ENCODE data around the gene SH3GL1.

Gene SH3GL1

DNA sequence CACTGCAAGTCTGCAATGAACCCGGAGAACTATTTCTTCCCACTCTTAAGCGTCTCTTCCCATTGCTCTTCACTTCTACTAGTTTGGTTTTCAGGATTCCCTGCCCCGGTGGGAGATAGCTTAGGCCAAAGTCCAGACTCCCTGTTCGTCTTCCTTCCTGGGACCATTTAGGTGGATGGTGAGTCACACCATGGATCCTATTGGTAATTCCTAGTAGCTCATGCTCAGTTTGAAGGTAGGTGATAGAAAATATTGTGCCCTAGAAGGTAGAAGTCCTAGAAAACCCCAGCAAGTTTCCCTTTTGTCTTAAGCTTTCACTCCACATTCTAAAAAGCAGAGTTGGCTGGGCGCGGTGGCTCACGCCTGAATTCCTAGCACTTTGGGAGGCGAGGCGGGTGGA is 15.9 kb upstream of the SH3GL1 start:
- DNase-seq (ENCODE audit: low read depth) = no peak

DNA sequence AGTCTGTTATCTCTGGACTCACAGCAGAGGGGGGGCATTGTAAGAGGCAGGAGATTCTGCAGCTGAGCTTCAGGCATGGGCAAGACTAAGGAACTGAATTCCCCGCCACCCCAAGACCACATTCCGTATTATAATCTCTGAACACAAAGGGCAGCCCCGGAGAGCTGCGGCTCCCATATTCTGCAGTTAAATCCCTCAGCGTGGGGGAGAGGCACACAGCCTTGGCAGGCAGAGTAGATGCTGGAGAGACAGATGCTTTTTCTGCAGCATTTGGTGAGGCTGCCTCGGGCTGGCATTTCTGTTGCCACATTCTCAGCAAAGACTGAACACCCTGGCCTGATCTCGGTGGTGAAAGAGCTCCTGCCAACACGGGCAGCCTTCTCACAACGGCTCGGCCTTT is 15.0 kb upstream of the SH3GL1 start:
- H3K4me3 ChIP-seq (ENCODE audit: low read length) = no peak overlapping the region
- no peak for DNase-seq (ENCODE audit: low read depth)
- TF ChIP-seq, protein P1, sequence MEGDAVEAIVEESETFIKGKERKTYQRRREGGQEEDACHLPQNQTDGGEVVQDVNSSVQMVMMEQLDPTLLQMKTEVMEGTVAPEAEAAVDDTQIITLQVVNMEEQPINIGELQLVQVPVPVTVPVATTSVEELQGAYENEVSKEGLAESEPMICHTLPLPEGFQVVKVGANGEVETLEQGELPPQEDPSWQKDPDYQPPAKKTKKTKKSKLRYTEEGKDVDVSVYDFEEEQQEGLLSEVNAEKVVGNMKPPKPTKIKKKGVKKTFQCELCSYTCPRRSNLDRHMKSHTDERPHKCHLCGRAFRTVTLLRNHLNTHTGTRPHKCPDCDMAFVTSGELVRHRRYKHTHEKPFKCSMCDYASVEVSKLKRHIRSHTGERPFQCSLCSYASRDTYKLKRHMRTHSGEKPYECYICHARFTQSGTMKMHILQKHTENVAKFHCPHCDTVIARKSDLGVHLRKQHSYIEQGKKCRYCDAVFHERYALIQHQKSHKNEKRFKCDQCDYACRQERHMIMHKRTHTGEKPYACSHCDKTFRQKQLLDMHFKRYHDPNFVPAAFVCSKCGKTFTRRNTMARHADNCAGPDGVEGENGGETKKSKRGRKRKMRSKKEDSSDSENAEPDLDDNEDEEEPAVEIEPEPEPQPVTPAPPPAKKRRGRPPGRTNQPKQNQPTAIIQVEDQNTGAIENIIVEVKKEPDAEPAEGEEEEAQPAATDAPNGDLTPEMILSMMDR (conservative IDR thresholded peaks at IDR 0.05; ENCODE audit: low read length) = no peak

More for the DNA sequence above, 15.9 kb upstream of the SH3GL1 start:
- no peak overlapping the region for H3K4me3 ChIP-seq (ENCODE audit: low read length)
- TF ChIP-seq, protein P1 (conservative IDR thresholded peaks at IDR 0.05; ENCODE audit: low read length) = no peak

DNA sequence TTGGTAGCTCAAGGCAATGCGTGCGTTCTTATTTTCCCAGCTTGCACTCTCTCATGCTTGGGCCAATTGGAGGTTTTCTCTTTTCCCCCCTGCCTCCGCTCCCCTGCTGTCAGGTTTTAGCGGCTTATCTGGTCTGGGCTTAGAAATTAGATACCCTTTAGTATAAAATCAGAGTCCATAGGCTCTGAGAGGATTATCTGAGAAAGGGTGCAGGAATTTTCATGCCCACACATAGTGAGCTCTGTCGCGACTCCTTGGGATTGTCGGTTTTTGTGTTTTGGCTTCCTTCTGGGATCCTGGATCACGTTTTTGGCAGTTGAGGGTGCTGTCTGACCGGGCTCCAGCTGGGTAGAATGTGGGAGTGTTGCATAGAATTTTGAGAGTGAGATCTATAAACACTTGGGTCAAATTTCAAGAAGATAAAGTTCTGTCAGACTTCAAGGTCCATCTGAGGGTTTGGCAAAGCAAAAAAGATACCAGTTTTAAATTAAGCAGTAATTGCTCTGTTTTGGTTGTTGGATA is 14.5 kb upstream of the SH3GL1 start:
- no peak overlapping the region for H3K4me3 ChIP-seq (ENCODE audit: low read length)
- TF ChIP-seq, protein P1 (conservative IDR thresholded peaks at IDR 0.05; ENCODE audit: low read length) = no peak
- no peak for DNase-seq (ENCODE audit: low read depth)

DNA sequence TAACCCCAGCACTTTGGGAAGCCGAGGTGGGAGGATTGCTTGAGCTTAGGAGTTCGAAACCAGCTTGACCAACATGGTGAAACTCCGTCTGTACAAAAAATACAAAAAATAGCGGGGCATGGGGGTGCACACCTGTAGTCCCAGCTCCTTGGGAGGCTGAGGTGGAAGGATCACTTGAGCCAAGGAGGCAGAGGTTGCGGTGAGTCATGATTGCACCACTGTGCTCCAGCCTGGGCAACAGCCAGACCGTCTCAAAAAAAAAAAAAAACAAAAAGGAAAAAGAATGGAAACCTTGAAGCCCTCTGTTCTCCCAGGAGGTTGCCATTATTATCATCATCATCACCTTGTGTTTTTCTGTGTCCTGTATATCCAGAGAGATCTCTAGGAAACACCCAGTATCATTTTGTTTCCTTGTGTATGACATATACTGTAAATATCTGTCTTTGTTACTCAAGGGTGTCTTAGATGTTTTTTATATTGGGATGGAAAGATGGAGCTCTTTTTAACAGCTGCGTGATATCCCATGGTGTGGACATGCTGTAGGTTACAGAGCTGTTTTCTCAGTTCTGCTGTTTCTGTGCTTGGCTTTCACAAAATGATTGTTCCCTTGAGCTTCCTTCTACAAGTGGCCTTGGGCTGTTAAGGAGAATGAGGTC is 13.9 kb upstream of the SH3GL1 start:
- peak; percentile 38 for DNase-seq (ENCODE audit: low read depth)

DNA sequence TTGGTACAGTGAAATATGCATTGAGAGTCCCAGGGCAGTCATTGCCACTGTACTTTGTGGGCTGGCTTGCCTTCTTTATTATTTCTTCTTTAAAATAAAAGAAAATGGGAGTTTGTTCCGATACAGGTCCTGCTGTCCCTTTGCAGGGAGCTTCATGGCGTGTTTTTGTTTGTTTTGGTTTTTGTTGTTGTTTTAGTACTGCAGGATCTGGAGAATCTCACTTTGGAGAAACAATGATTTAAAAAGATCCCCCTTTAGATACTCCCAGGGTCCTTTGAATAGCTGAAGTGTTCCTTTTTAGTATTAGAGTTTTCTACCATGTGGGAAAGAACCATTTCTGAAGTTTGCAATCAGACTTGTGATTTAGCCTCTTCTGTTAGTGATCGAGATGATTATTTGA is 13.2 kb upstream of the SH3GL1 start:
- TF ChIP-seq, protein P1 (conservative IDR thresholded peaks at IDR 0.05; ENCODE audit: low read length) = no peak
- no peak for DNase-seq (ENCODE audit: low read depth)
- no peak overlapping the region for H3K4me3 ChIP-seq (ENCODE audit: low read length)

More for the DNA sequence above, 13.9 kb upstream of the SH3GL1 start:
- no peak overlapping the region for H3K4me3 ChIP-seq (ENCODE audit: low read length)
- TF ChIP-seq, protein P1 (conservative IDR thresholded peaks at IDR 0.05; ENCODE audit: low read length) = no peak

DNA sequence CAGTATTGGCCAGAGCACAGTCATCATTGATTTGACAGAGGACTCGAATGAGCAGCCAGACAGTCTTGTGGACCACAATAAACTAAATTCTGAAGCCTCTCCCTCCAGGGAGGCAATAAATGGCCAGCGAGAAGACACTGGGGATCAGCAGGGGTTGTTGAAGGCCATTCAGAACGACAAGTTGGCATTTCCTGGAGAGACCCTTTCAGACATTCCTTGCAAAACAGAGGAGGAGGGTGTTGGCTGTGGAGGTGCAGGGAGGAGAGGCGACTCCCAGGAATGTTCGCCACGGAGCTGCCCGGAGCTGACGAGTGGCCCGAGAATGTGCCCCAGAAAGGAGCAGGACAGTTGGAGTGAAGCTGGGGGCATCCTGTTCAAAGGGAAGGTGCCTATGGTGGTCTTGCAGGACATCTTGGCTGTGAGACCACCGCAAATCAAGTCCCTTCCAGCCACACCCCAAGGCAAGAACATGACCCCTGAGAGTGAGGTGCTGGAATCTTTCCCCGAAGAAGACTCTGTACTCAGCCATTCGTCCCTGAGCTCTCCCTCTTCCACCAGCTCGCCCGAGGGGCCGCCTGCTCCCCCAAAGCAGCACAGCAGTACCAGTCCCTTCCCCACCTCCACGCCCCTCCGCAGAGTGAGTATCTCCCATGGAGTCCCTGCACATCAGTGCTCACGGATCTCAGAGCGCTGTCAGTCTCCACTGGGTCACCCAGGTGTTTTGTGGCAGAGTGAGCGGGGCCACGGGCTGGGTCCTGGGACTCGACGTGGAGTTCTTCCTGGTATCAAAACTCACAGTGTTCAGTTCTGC is 9.0 kb upstream of the SH3GL1 start:
- DNase-seq (ENCODE audit: low read depth) = no peak
- TF ChIP-seq, protein P1 (conservative IDR thresholded peaks at IDR 0.05; ENCODE audit: low read length) = no peak
- no peak overlapping the region for H3K4me3 ChIP-seq (ENCODE audit: low read length)
